Smooth muscle cell (in vitro differentiated cells): Measurements from ENCODE around the gene HOXA5. TPM values are rescaled to one million over a fixed set of nuclear protein-coding genes. Genes with fewer than 3 reads are reported as not detected.
A peak's percentile ranks its signal among the peaks of the same experiment; 100 is the strongest.

Experiments
- DNase-seq: peaks from one replicate; lab custom pipeline; 2025; ENCODE audit not compliant: unreplicated experiment; lab: John Stamatoyannopoulos, UW
- H2AFZ ChIP-seq: fragments of 200-600 bp; sonication (generic); 2 replicates; pipeline ENCODE4 v1.6.0; 2016; ENCODE audit warnings: antibody characterized with exemption, low read depth, mild to moderate bottlenecking
- H3F3A ChIP-seq: fragments of 200-600 bp; sonication (generic); 2 replicates; pipeline ENCODE4 v1.6.0; 2017; ENCODE audit warnings: antibody characterized with exemption, low read depth
- H3K27ac ChIP-seq: fragments of 200-600 bp; sonication (generic); 2 replicates; pipeline ENCODE4 v1.5.1; 2016; ENCODE audit warnings: low read depth, mild to moderate bottlenecking
- H3K27me3 ChIP-seq: fragments of 200-600 bp; sonication (generic); 2 replicates; pipeline ENCODE4 v1.6.1; 2016; ENCODE audit warnings: low read depth, mild to moderate bottlenecking
- H3K36me3 ChIP-seq: fragments of 200-600 bp; sonication (generic); 2 replicates; pipeline ENCODE4 v1.5.1; 2016; ENCODE audit warnings: low read depth
- H3K4me1 ChIP-seq: fragments of 200-600 bp; sonication (generic); 2 replicates; pipeline ENCODE4 v1.5.1; 2016; ENCODE audit warnings: low read depth
- H3K4me2 ChIP-seq: fragments of 200-600 bp; sonication (generic); 2 replicates; pipeline ENCODE4 v1.6.0; 2016; ENCODE audit warnings: mild to moderate bottlenecking
- H3K4me3 ChIP-seq: fragments of 200-600 bp; sonication (generic); 2 replicates; pipeline ENCODE4 v1.5.1; 2016; ENCODE audit warnings: mild to moderate bottlenecking
- H3K79me2 ChIP-seq: fragments of 200-600 bp; sonication (generic); 2 replicates; pipeline ENCODE4 v1.6.0; 2016; ENCODE audit warnings: low read depth, mild to moderate bottlenecking
- H3K9ac ChIP-seq: fragments of 200-600 bp; sonication (generic); 2 replicates; pipeline ENCODE4 v1.6.0; 2016; ENCODE audit warnings: low read depth
- H3K9me3 ChIP-seq: fragments of 200-600 bp; sonication (generic); replicated peaks from 2 replicates; pipeline ENCODE4 v1.5.1; 2016; ENCODE audit warnings: low read depth
- H4K20me1 ChIP-seq: fragments of 200-600 bp; sonication (generic); 2 replicates; pipeline ENCODE4 v1.6.0; 2016; ENCODE audit warnings: low read depth
- WGBS: methylation state at CpG from one replicate; pipeline ENCODE4 v1.1.7; 2016; ENCODE audit warnings: low lambda C conversion rate; 5-methylcytosine and 5-hydroxymethylcytosine counted together
- polyA plus RNA-seq: library from polyadenylated mRNA; unstranded; fragments of >200 nt; fragmentation: Nextera tagmentation; extraction: Ambion mirVana; gene quantifications from 2 replicates; pipeline ENCODE4 v1.2.1, GENCODE V29; 2016
- total RNA-seq: library from RNA; depleted of rRNA; stranded (reverse); fragments of >200 nt; gene quantifications from 2 replicates; pipeline ENCODE4 v1.2.3, GENCODE V29; 2014
- TF ChIP-seq, protein P1 (sequence below): fragments of 200-600 bp; sonication (generic); IDR thresholded peaks from 2 replicates; pipeline ENCODE4 v1.5.1; 2017; ENCODE audit warnings: borderline replicate concordance, mild to moderate bottlenecking, antibody characterized with exemption; ENCODE audit not compliant: insufficient read depth, poor library complexity, severe bottlenecking

The HOXA5 gene
- total and polyA plus RNA-seq, 2 experiments from 2014 or later: 0.98 to 2.1 TPM

GRCh38 chr7:27170426-27171324 lies 27.2 kb upstream of the HOXA5 start:
- Histone ChIP-seq H3K27me3 (peaks cover 44% of the 10 kb centered on the region), H3K9ac (peak overlapping the region; percentile 88), H3K4me3 (peak overlapping the region; percentile 67)

GRCh38 chr7:27169658-27170425 lies 26.4 kb upstream of the HOXA5 start:
- H3K4me1 ChIP-seq: no peaks in the 10 kb centered on the region
- peaks cover 7% of the 10 kb centered on the region for H3F3A ChIP-seq
- H3K36me3 ChIP-seq: no peaks in the 10 kb centered on the region
- TF ChIP-seq, protein P1, sequence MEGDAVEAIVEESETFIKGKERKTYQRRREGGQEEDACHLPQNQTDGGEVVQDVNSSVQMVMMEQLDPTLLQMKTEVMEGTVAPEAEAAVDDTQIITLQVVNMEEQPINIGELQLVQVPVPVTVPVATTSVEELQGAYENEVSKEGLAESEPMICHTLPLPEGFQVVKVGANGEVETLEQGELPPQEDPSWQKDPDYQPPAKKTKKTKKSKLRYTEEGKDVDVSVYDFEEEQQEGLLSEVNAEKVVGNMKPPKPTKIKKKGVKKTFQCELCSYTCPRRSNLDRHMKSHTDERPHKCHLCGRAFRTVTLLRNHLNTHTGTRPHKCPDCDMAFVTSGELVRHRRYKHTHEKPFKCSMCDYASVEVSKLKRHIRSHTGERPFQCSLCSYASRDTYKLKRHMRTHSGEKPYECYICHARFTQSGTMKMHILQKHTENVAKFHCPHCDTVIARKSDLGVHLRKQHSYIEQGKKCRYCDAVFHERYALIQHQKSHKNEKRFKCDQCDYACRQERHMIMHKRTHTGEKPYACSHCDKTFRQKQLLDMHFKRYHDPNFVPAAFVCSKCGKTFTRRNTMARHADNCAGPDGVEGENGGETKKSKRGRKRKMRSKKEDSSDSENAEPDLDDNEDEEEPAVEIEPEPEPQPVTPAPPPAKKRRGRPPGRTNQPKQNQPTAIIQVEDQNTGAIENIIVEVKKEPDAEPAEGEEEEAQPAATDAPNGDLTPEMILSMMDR: no peak
- no peak overlapping the region for H2AFZ ChIP-seq
- WGBS: 2% methylated on average over 25 of the region's 46 CpGs
- H3K27me3 ChIP-seq: peaks cover 52% of the 10 kb centered on the region
- H4K20me1 ChIP-seq: peaks cover 22% of the 10 kb centered on the region
- H3K9ac ChIP-seq: peak overlapping the region; percentile 88
- H3K79me2 ChIP-seq: peaks cover 100% of the 10 kb centered on the region
- DNase-seq: no peak
- peak overlapping the region; percentile 67 for H3K4me3 ChIP-seq
- no peaks in the 10 kb centered on the region for H3K9me3 ChIP-seq
- H3K4me2 ChIP-seq: peak overlapping the region; percentile 89
- H3K27ac ChIP-seq: peak overlapping the region; percentile 95

More at GRCh38 chr7:27170426-27171324, 27.2 kb upstream of the HOXA5 start:
- no peaks in the 10 kb centered on the region for H3K36me3 ChIP-seq
- peaks cover 100% of the 10 kb centered on the region for H3K79me2 ChIP-seq
- TF ChIP-seq, protein P1: no peak
- H3K4me1 ChIP-seq: no peaks in the 10 kb centered on the region
- H3K9me3 ChIP-seq: no peaks in the 10 kb centered on the region
- H3K4me2 ChIP-seq: peak overlapping the region; percentile 89
- peaks cover 7% of the 10 kb centered on the region for H3F3A ChIP-seq
- no peak for DNase-seq
- H4K20me1 ChIP-seq: peaks cover 27% of the 10 kb centered on the region
- H2AFZ ChIP-seq: no peak overlapping the region
- 13% methylated on average over 11 of the region's 11 CpGs for WGBS
- peak overlapping the region; percentile 95 for H3K27ac ChIP-seq

DNA sequence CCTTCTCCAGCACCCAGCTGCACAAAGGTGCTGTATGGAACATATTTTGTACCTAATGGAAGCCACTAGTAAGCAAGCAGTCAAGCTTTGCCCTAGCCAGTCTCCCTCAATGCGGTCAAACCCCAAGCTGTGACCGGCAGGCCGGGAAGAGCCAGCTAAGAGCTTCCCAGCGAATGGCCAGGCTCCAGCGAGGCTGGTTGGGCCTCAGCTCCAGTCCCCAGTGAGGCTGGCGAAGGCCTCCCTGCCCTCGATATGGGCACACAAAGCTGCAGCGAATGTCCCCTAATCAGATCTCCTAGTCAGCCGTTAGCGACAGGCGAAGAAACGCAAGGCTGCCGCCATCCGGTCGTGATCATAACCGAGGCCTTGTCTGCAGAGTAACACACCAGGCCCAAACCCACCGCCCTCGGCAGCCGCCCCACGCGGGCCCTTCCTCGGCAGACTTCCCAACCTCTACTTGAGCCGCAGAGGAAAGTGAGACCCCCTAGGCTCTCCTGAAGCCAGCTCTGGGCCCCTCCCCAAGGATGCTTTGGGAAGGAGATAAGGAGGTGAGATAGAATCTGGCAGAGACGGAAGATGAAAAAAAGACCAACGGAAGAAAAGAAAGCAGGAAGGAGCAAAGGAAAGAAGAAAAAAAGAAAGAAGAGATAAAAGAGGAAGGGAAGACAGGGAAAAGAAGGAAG lies 24.9 kb upstream of the HOXA5 start:
- Histone ChIP-seq H4K20me1 (peaks cover 28% of the 10 kb centered on the region), H3K27me3 (peaks cover 60% of the 10 kb centered on the region), H3K4me3 (peak overlapping the region; percentile 67), H3K27ac (peak overlapping the region; percentile 95), H3K4me1 (no peaks in the 10 kb centered on the region), H3F3A (peaks cover 7% of the 10 kb centered on the region), H3K36me3 (no peaks in the 10 kb centered on the region), H2AFZ (peak overlapping the region; percentile 80), H3K4me2 (peak overlapping the region; percentile 89), H3K79me2 (peaks cover 100% of the 10 kb centered on the region), H3K9me3 (no peaks in the 10 kb centered on the region), H3K9ac (peak overlapping the region; percentile 88)
- TF ChIP-seq, protein P1: no peak
- DNase-seq: no peak
- 19% methylated on average over 25 of the region's 25 CpGs for WGBS
